ENCODE measurements around the gene CACNA1S. TPM values are rescaled to one million over a fixed set of nuclear protein-coding genes. Genes with fewer than 3 reads are reported as not detected.
A peak's percentile ranks its signal among the peaks of the same experiment; 100 is the strongest.

The CACNA1S gene
- total and polyA plus RNA-seq, 2 of the 4 experiments (the other 2 are of a cell fraction): not detected

DNA sequence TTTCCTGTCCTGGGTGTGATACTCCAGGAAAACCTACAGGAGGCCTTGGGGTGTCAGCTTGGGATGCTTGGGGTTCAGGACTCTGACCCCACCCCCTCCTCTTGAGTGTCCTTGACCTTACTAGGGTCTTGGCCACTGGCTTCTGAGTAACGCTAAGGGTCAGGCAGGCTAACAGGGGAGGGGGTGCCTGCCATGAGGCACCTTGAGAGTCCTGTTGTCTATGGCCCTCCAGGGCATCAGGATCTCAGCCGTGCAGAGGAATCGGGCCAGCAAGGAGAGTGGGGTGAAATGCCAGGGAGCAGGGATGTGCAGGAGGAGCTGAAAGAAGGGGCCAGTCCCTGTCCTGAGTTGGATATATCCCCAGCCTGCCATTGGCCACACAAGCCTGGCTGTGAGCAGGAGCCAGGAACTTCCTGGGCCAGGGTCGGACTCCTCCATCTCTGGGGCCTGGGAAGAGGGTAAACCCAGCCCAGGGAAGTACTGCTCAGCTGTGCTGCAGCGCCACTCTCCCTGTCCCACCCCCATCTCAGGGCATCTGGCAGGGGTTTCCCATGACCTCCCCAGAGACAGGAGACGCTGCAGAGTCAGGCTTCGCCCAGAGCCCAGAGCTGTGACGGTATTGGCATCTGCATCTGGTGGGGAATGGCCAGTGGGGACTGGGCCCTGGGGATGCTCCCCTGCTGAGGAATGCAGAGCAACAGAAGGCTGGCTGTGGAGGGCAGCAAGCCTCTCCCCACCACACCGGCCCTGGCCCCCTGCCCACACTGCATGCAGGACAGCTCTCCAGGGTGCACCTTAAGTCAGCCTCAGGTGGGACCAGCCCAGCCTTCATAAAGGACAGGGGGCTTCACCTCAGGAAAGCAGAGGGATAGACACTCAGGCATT lies 95.0 kb downstream of the CACNA1S start (continued):
- TF ChIP-seq RCOR1 (IDR thresholded peaks at IDR 0.05; ENCODE audit: insufficient replicate concordance, low read length): no peak

DNA sequence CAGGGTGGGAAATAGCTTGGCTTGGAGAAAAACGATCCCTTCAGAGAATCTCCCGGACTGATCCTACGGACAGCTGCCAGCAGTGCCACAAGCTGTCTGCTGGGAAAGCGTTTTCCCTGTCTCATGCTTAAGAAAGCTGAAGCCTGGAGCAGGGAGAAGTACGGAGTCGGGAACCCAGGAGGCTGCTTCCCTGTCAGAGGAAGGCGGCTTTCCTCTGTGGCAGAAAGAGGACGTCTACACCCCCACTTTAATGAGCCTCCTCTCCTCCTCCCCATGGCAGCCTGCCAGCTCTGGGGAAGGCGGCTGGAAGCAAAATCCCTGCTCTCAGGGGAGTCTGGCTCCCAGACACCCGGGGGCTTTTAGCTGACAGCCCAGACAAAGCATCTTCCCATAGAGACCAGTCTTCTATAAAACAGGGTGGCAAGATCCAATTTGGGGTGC lies 96.0 kb downstream of the CACNA1S start:
- WGBS, 2 experiments (ENCODE audit: extremely low coverage in 2 of 2, insufficient read length in 1 of 2): 9% methylated on average over 4 of the region's 10 CpGs; no CpG with 5 or more reads in 1 of the 2 experiments
- Histone ChIP-seq H4K8ac (ENCODE audit: low read depth in 2 of 2, low read length in 2 of 2) (no peak overlapping the region), H3K18ac (ENCODE audit: low read depth, low read length) (no peak overlapping the region), H2AFZ (replicated peaks; ENCODE audit: low read length, poor library complexity) (no peak overlapping the region), H3K79me1 (ENCODE audit: low read depth in 1 of 2, low read length in 2 of 2) (no peaks in the 10 kb centered on the region), H2BK20ac (ENCODE audit: low read depth, low read length) (no peak overlapping the region), H2BK120ac (ENCODE audit: low read depth, low read length) (no peak overlapping the region), H3K36me3 (ENCODE audit: control insufficient read depth, insufficient read depth, low read length) (no peaks in the 10 kb centered on the region), H3K9ac (ENCODE audit: low read depth, low read length) (no peak overlapping the region), H3K27ac (ENCODE audit: insufficient read depth, low read length) (no peak overlapping the region), H3K4me3 (ENCODE audit: insufficient read depth, low read depth, low read length) (no peak overlapping the region), H4K20me1 (ENCODE audit: insufficient read depth, low read length) (peaks cover 4% of the 10 kb centered on the region; the same call in 1 of the 2 replicates), H2AK5ac (ENCODE audit: low read depth, low read length) (no peak overlapping the region), H3K9me1 (ENCODE audit: insufficient read depth, low read length) (no peaks in the 10 kb centered on the region; the same call in 1 of the 2 replicates), H4K5ac (ENCODE audit: low read depth, low read length) (no peak overlapping the region), H3K4ac (ENCODE audit: low read depth, low read length) (no peak overlapping the region), H3K4me1 (ENCODE audit: control insufficient read depth, insufficient read depth, low read length) (no peaks in the 10 kb centered on the region), H2AK9ac (replicated peaks; ENCODE audit: low read depth, low read length, poor library complexity) (no peak overlapping the region), H3K14ac (replicated peaks; ENCODE audit: low read depth, low read length) (no peak overlapping the region), H3K27me3 (ENCODE audit: control insufficient read depth, insufficient read depth, low read length) (peaks cover 53% of the 10 kb centered on the region), H3K4me2 (ENCODE audit: low read depth, low read length) (no peak overlapping the region; the same call in 1 of the 2 replicates), H4K91ac (ENCODE audit: insufficient read depth, low read depth, low read length) (no peak overlapping the region), H3K23ac (ENCODE audit: low read depth, low read length) (no peak overlapping the region), H2BK5ac (ENCODE audit: low read depth, low read length, poor library complexity, severe bottlenecking) (no peak overlapping the region), H2BK15ac (ENCODE audit: low read depth, low read length) (no peak overlapping the region), H3K9me3 (ENCODE audit: control insufficient read depth, insufficient read depth, low read length) (no peaks in the 10 kb centered on the region), H3K56ac (ENCODE audit: extremely low read depth, insufficient read depth, low read length) (no peak overlapping the region)
- ATAC-seq (ENCODE audit: low read depth) (no peak), DNase-seq (peak; percentile 34)
- ChIA-PET POLR2A (ENCODE audit: unreplicated experiment) (interaction anchor here (0.5 kb wide), 1 partner anchor 257 kb away, joined by 6 read pairs; no protein-coding TSS in a partner anchor), CTCF (no interaction called here)
- intact Hi-C loops (cut with micrococcal nuclease) (no loop called here), in situ Hi-C loops (cut with MboI; ENCODE audit: low sequenced_read_pairs) (no loop called here), dilution Hi-C loops (cut with HindIII; ENCODE audit: low sequenced_read_pairs, unreplicated experiment) (no loop called here)
- no TSS peak for BruUV-seq (replicated peaks)
- TF ChIP-seq POLR2A (IDR thresholded peaks at IDR 0.05; ENCODE audit: low read depth, low read length): no peak
- no peak for TF ChIP-seq MXI1 (IDR thresholded peaks at IDR 0.05; ENCODE audit: borderline replicate concordance, low read depth, low read length)
- TF ChIP-seq NFE2L2 (IDR thresholded peaks at IDR 0.05; ENCODE audit: low read depth, low read length): no peak
- TF ChIP-seq CEBPB (IDR thresholded peaks at IDR 0.05; ENCODE audit: low read depth, low read length): no peak
- no peak for TF ChIP-seq RAD21 (IDR thresholded peaks at IDR 0.05; ENCODE audit: low read length)
- no peak for TF ChIP-seq FOS (IDR thresholded peaks at IDR 0.05; ENCODE audit: low read depth, low read length)
- TF ChIP-seq, protein P1, sequence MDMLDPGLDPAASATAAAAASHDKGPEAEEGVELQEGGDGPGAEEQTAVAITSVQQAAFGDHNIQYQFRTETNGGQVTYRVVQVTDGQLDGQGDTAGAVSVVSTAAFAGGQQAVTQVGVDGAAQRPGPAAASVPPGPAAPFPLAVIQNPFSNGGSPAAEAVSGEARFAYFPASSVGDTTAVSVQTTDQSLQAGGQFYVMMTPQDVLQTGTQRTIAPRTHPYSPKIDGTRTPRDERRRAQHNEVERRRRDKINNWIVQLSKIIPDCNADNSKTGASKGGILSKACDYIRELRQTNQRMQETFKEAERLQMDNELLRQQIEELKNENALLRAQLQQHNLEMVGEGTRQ (IDR thresholded peaks at IDR 0.05; ENCODE audit: low read depth, low read length): no peak
- TF ChIP-seq MAFK (IDR thresholded peaks at IDR 0.05; ENCODE audit: low read depth, low read length): no peak

All from IMR-90 (cell line).